Measurements from ENCODE around the gene UAP1L1.

- TF ChIP-seq CTCF (IDR thresholded peaks at IDR 0.05 in 8 of 11, conservative IDR thresholded peaks at IDR 0.05 in 3 of 11) = no peak
- no peak for TF ChIP-seq POLR2A (IDR thresholded peaks at IDR 0.05)
These were observed 13.8 kb upstream of the UAP1L1 start for GRCh38 chr9:137063311-137064026.

Measured in spleen (tissue), 7 donors.